ENCODE measurements around the gene MICAL3.

DNA sequence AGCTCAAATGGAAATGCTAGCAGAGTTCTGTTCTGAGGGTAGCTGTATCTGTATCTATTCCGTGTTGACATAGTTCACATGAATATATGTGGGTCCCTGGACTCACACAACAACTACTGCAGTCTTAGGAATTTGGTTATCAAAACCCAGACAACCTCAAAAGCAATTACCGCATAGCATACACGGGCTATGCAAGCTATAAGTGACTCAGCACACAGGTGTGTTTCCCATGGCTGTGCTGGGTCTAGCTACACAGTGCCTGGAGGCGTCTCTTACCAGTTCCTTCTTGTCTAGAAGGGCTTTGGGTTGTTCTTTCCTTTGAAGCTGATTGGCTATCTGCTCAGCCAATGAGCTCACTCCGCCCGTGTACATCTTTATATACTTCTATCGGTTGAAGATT is 151.9 kb downstream of the MICAL3 start:
- TF ChIP-seq POLR2AphosphoS5 (IDR thresholded peaks at IDR 0.05; ENCODE audit: borderline replicate concordance, low read depth, low read length), result no peak
- no peak for TF ChIP-seq EZH2 (IDR thresholded peaks at IDR 0.05)
